Measurements from ENCODE around the gene MDM2. TPM values are rescaled to one million over a fixed set of nuclear protein-coding genes. Genes with fewer than 3 reads are reported as not detected.

Gene MDM2
- total and polyA plus RNA-seq, 9 of the 15 experiments (the other 6 are each of a cell fraction or from before 2014, with no cell fraction given) = 13.6 to 100 (median 49.0) TPM

DNA sequence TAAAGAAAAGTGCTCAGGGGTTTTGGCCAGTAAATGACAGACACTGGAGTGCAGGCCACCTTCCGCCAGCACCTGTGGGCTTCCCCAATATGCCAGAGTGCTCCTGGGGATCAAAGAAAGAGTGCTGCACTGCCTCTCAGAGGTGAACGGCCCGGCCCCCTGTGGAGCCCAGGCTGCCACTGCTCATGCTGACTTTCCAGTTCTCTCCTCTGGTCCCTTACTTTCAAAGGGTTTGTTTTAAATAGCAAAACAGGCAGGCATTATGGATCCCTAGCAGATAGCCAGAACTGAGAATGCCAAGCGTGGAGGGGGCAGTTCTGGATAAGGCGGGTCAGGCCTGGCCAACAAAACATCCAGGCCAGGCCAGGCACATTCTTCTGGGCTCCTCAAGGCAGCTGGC lies 59.6 kb downstream of the MDM2 start (continued):
- TF ChIP-seq, protein P1, sequence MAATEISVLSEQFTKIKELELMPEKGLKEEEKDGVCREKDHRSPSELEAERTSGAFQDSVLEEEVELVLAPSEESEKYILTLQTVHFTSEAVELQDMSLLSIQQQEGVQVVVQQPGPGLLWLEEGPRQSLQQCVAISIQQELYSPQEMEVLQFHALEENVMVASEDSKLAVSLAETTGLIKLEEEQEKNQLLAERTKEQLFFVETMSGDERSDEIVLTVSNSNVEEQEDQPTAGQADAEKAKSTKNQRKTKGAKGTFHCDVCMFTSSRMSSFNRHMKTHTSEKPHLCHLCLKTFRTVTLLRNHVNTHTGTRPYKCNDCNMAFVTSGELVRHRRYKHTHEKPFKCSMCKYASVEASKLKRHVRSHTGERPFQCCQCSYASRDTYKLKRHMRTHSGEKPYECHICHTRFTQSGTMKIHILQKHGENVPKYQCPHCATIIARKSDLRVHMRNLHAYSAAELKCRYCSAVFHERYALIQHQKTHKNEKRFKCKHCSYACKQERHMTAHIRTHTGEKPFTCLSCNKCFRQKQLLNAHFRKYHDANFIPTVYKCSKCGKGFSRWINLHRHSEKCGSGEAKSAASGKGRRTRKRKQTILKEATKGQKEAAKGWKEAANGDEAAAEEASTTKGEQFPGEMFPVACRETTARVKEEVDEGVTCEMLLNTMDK (IDR thresholded peaks at IDR 0.05; ENCODE audit: borderline replicate concordance, insufficient read depth, low read depth, low read length, poor library complexity, severe bottlenecking) = no peak
- TF ChIP-seq TGIF2 (CRISPR knock-in tag; IDR thresholded peaks at IDR 0.05) = no peak
- TF ChIP-seq, protein P2, sequence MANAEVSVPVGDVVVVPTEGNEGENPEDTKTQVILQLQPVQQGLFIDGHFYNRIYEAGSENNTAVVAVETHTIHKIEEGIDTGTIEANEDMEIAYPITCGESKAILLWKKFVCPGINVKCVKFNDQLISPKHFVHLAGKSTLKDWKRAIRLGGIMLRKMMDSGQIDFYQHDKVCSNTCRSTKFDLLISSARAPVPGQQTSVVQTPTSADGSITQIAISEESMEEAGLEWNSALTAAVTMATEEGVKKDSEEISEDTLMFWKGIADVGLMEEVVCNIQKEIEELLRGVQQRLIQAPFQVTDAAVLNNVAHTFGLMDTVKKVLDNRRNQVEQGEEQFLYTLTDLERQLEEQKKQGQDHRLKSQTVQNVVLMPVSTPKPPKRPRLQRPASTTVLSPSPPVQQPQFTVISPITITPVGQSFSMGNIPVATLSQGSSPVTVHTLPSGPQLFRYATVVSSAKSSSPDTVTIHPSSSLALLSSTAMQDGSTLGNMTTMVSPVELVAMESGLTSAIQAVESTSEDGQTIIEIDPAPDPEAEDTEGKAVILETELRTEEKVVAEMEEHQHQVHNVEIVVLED (CRISPR knock-in tag; IDR thresholded peaks at IDR 0.05) = no peak

DNA sequence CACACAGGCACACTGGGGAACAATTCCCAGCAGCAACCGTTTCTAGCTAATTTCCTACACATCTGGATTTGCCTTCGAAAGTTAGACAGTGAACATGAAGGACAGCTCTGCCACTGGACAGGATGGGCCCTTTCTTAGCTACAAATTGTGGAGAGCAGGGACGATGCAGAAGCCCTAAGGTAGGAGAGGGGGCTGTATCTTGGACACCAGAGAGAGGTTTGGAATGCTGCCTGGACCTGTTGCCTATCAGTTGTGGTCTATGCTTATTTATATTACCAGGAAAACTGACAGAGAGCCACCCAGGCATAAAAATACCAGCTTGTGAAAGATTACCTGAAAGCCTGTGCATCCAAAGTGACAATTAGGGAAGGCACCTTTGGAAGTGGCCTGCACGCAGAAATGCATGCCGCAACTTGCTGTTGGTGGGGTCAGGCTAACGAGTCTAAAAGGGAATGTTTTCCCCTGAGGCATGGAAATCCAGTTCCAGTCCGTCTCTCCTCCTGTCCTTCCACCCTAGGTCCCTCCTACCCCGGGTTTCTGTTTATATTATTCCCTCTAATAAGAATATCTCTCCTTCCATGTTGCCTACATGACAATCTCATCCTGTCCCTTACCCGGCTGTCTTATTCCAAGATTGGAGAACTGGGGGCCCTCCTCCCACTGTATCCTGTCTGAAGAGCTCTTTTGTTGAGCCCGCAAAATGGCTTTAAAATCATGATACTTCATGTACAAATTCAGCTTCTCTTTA lies 60.2 kb downstream of the MDM2 start:
- Histone ChIP-seq H3K4me1 (replicated peaks in 1 of 2; ENCODE audit: control insufficient read depth in 2 of 2, insufficient read depth in 2 of 2, low read length in 2 of 2) (no peaks in the 10 kb centered on the region; a peak in 1 of 5 replicates), H3K4me2 (ENCODE audit: insufficient read depth, low read length) (no peak overlapping the region), H3K27ac (ENCODE audit: extremely low read depth, low read depth, low read length) (no peak overlapping the region), H3K4me3 (no peak overlapping the region), H4K20me1 (replicated peaks; ENCODE audit: control insufficient read depth, insufficient read depth, low read length) (no peaks in the 10 kb centered on the region; the same call in 1 of the 2 replicates), H2AFZ (ENCODE audit: low read depth, low read length) (no peak overlapping the region), H3K27me3 (ENCODE audit: control insufficient read depth in 2 of 2, insufficient read depth in 2 of 2, low read length in 2 of 2) (peaks cover 14 to 45% of the 10 kb centered on the region in 2 experiments), H3K36me3 (ENCODE audit: control insufficient read depth, insufficient read depth, low read length) (no peaks in the 10 kb centered on the region), H3K9me3 (replicated peaks; ENCODE audit: control insufficient read depth, insufficient read depth, low read depth, low read length) (no peaks in the 10 kb centered on the region), H3K79me2 (ENCODE audit: control insufficient read depth, insufficient read depth, low read length) (no peaks in the 10 kb centered on the region), H3K9ac (ENCODE audit: insufficient read depth in 1 of 2, low read depth in 2 of 2, low read length in 2 of 2) (no peak overlapping the region), H3K9me1 (ENCODE audit: control insufficient read depth, insufficient read depth, low read length) (no peaks in the 10 kb centered on the region)
- no peak for FAIRE-seq
- intact Hi-C loops (cut with micrococcal nuclease) (no loop called here), in situ Hi-C loops (cut with MboI) (loop anchor here (25.0 kb wide), 1 partner anchor 194 kb away; no protein-coding TSS in a partner anchor)
- POLR2A ChIA-PET = interaction anchor here (0.5 to 1.2 kb wide), 3 partner anchors 13 to 828 kb away, joined by 3 read pairs; no protein-coding TSS in a partner anchor
- BruUV-seq (replicated peaks) = no TSS peak
- CTCF ChIA-PET (ENCODE audit: low intra/inter-chr PET ratio) = no interaction called here
- DNase-seq (ENCODE audit: extremely low read depth in 1 of 4, low spot score in 3 of 4) = no peak
- ATAC-seq = no peak
- WGBS (ENCODE audit: insufficient coverage, low coverage, missing lambda C conversion rate) = 3% methylated on average over 10 of the region's 10 CpGs
- TF ChIP-seq, protein P3, sequence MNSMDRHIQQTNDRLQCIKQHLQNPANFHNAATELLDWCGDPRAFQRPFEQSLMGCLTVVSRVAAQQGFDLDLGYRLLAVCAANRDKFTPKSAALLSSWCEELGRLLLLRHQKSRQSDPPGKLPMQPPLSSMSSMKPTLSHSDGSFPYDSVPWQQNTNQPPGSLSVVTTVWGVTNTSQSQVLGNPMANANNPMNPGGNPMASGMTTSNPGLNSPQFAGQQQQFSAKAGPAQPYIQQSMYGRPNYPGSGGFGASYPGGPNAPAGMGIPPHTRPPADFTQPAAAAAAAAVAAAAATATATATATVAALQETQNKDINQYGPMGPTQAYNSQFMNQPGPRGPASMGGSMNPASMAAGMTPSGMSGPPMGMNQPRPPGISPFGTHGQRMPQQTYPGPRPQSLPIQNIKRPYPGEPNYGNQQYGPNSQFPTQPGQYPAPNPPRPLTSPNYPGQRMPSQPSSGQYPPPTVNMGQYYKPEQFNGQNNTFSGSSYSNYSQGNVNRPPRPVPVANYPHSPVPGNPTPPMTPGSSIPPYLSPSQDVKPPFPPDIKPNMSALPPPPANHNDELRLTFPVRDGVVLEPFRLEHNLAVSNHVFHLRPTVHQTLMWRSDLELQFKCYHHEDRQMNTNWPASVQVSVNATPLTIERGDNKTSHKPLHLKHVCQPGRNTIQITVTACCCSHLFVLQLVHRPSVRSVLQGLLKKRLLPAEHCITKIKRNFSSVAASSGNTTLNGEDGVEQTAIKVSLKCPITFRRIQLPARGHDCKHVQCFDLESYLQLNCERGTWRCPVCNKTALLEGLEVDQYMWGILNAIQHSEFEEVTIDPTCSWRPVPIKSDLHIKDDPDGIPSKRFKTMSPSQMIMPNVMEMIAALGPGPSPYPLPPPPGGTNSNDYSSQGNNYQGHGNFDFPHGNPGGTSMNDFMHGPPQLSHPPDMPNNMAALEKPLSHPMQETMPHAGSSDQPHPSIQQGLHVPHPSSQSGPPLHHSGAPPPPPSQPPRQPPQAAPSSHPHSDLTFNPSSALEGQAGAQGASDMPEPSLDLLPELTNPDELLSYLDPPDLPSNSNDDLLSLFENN (IDR thresholded peaks at IDR 0.05; ENCODE audit: low read depth in 2 of 2, low read length in 2 of 2) = no peak
- TF ChIP-seq KLF1 (tag; IDR thresholded peaks at IDR 0.05) (no peak), ZNF586 (CRISPR knock-in tag; conservative IDR thresholded peaks at IDR 0.05) (no peak), MEF2D (tag; conservative IDR thresholded peaks at IDR 0.05; ENCODE audit: low read depth) (no peak), ZEB2 (IDR thresholded peaks at IDR 0.05) (no peak), ZNF239 (CRISPR knock-in tag; IDR thresholded peaks at IDR 0.05) (no peak), XRCC5 (IDR thresholded peaks at IDR 0.05; ENCODE audit: low read depth, low read length) (no peak), CEBPG (CRISPR knock-in tag; IDR thresholded peaks at IDR 0.05) (no peak), CEBPG (tag; conservative IDR thresholded peaks at IDR 0.05 in 1 of 2, IDR thresholded peaks at IDR 0.05 in 1 of 2) (no peak), FOXK1 (CRISPR knock-in tag; IDR thresholded peaks at IDR 0.05; ENCODE audit: borderline replicate concordance) (no peak)

All from K562 (cell line).